ENCODE results near the gene SH2B2. TPM values are rescaled to one million over a fixed set of nuclear protein-coding genes. Genes with fewer than 3 reads are reported as not detected.

SH2B2 gene
- total RNA-seq: 1.4 and 2.3 TPM in 2 replicates

DNA sequence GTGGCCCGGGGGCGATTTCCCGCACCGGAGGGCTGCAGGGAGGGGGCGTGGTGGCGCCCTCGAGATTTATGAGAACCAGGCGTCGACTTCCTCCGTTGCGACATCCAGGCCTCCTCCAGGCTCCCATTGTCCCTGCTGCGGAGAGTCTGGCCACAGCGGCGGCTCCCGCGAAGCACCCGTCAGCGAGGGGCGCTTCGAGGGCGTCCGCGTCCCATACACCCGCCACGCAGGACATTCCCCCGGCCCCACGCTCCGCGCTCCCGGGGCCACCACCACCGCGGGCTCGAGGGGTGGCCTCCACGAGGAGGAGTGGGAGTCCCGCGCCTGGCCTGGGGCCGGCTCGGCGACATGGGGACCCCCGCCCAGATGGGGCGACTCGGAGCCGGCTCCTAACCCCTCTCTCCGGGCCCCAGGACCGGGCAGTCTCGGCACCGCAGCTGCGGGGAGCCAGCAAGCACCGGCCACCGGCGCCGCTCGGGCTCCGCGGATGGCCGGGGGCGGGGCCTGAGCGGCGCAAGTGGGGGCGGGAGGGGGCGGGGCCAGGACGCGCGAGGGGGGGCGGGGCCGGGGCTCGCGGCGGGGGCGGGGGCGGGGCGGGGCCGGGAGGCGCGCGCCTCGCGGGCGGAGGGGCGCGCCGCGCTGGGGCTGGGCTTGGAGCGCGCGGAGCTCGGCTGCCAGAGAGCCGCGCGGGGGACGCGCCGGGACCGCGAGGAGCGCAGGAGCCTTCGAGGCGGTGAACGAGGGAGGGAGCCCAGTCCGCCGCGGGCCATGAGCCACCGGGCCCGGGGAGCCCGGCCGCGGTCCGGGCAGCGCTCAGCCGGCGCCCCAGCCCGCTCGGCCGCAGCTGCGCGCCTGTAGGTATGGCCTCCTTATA lies at the start of gene SH2B2:
Gene SH2B2, plus strand, starts transcription at position 632 of the 874 bp plus-strand sequence. CDS start 13,683 bp downstream, outside the sequence.

DNA sequence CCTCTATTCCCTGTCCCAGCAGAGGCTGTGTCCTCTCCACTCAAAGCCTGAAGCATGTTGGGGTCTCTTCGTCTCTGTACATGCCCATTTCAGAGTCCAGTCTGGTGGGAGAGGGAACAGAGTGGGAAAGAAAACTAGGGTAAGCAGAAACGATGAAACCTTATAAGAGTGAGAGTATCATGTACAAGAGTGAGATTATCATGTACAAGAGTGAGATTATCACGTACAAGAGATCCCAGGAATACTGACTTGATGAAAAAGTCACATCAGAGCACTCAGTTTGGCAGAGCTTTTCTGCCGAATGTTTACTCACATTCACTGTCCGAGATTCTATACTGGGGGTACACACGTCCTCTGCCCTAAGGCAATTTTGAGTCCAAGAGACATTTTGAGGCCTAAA lies 69.7 kb downstream of the SH2B2 start, which contains the start of gene SPDYE6:
Gene SPDYE6, minus strand, starts transcription at position 101 of the 400 bp plus-strand sequence. CDS start 421 bp downstream, outside the sequence.

Other genes starting within 250 kb of the SH2B2 start
- gene SPDYE6, start 69.6 kb downstream of the SH2B2 start, total RNA-seq: not detected in 2 replicates
- gene PRKRIP1, start 109.5 kb downstream of the SH2B2 start, total RNA-seq: 10.4 and 18.5 TPM in 2 replicates
- 63.3 and 125 TPM in 2 replicates for gene ORAI2, start 146.7 kb downstream of the SH2B2 start, total RNA-seq
- 12.0 and 13.0 TPM in 2 replicates for gene ALKBH4, start 178.0 kb downstream of the SH2B2 start, total RNA-seq
- gene LRWD1, start 178.1 kb downstream of the SH2B2 start, total RNA-seq: 31.3 and 33.8 TPM in 2 replicates
- 21.9 and 41.9 TPM in 2 replicates for gene POLR2J, start 192.1 kb downstream of the SH2B2 start, total RNA-seq
- gene RASA4B, start 230.9 kb downstream of the SH2B2 start, total RNA-seq: 0.65 and 3.2 TPM in 2 replicates